IMR-90 (cell line): Measurements from ENCODE around the gene MSANTD1. TPM values are rescaled to one million over a fixed set of nuclear protein-coding genes. Genes with fewer than 3 reads are reported as not detected.

Experiments
- ATAC-seq: fragments of 200-7000 bp; cut with Tn5 transposase; 2 replicates; pipeline ENCODE4 v1.9.1; 2020; ENCODE audit warnings: low read depth, mild to moderate bottlenecking, moderate library complexity
- BruUV-seq: library from RNA; stranded (reverse); fragments of 400-500 nt; replicated peaks from 2 replicates; lab custom pipeline; 2021; lab: Mats Ljungman, UMichigan
- CTCF ChIA-PET: fragments of 300-600 bp; formaldehyde crosslinking; extraction: SDS; loops from one replicate; lab custom pipeline; 2021; ENCODE audit warnings: antibody characterized with exemption; lab: Yijun Ruan, JAX
- POLR2A ChIA-PET: fragments of 300-600 bp; sonication (Branson Sonifier 250); formaldehyde crosslinking; loops from one replicate; lab custom pipeline; 2022; ENCODE audit warnings: antibody characterized with exemption; ENCODE audit not compliant: unreplicated experiment; lab: Charles Lee
- DNase-seq: peaks from one replicate; pipeline ENCODE4 v3.0.0; 2013
- H2AFZ ChIP-seq: replicated peaks from 2 replicates; pipeline ENCODE3; 2013; ENCODE audit warnings: low read length, mild to moderate bottlenecking; ENCODE audit not compliant: poor library complexity
- H2AK5ac ChIP-seq: 2 replicates; pipeline ENCODE4 v1.6.1; 2013; ENCODE audit warnings: low read depth, low read length, inconsistent platforms
- H2AK9ac ChIP-seq: replicated peaks from 2 replicates; pipeline ENCODE3; 2013; ENCODE audit warnings: mild to moderate bottlenecking, low read depth, low read length, moderate library complexity; ENCODE audit not compliant: poor library complexity
- H2BK120ac ChIP-seq: 2 replicates; pipeline ENCODE4 v1.6.1; 2013; ENCODE audit warnings: low read depth, low read length, inconsistent platforms
- H2BK15ac ChIP-seq: 3 replicates; pipeline ENCODE4 v1.6.1; 2013; ENCODE audit warnings: low read depth, low read length, inconsistent platforms
- H2BK20ac ChIP-seq: 2 replicates; pipeline ENCODE4 v1.6.1; 2013; ENCODE audit warnings: low read depth, mild to moderate bottlenecking, inconsistent platforms, low read length, moderate library complexity
- H2BK5ac ChIP-seq: 2 replicates; pipeline ENCODE4 v1.6.1; 2013; ENCODE audit warnings: mild to moderate bottlenecking, low read depth, low read length, inconsistent platforms; ENCODE audit not compliant: poor library complexity, severe bottlenecking
- H3K14ac ChIP-seq: replicated peaks from 2 replicates; pipeline ENCODE4 v1.6.1; 2013; ENCODE audit warnings: low read depth, low read length, inconsistent platforms
- H3K18ac ChIP-seq: 2 replicates; pipeline ENCODE4 v1.6.1; 2013; ENCODE audit warnings: low read depth, low read length, control low read depth
- H3K23ac ChIP-seq: 2 replicates; pipeline ENCODE4 v1.6.1; 2013; ENCODE audit warnings: low read depth, low read length, inconsistent platforms
- H3K27ac ChIP-seq: 2 replicates; pipeline ENCODE4 v1.5.1; 2013; ENCODE audit warnings: mild to moderate bottlenecking, control low read depth, low read length; ENCODE audit not compliant: insufficient read depth
- H3K27me3 ChIP-seq: 2 replicates; pipeline ENCODE4 v1.6.1; 2013; ENCODE audit warnings: low read length; ENCODE audit not compliant: control insufficient read depth, insufficient read depth
- H3K36me3 ChIP-seq: 2 replicates; pipeline ENCODE4 v1.6.1; 2013; ENCODE audit warnings: low read length, mixed read lengths; ENCODE audit not compliant: control insufficient read depth, insufficient read depth
- H3K4ac ChIP-seq: 2 replicates; pipeline ENCODE4 v1.6.1; 2013; ENCODE audit warnings: low read depth, low read length, inconsistent platforms
- H3K4me1 ChIP-seq: 2 replicates; pipeline ENCODE4 v1.6.1; 2013; ENCODE audit warnings: low read length, mixed read lengths; ENCODE audit not compliant: control insufficient read depth, insufficient read depth
- H3K4me2 ChIP-seq: 2 replicates; pipeline ENCODE4 v1.6.1; 2013; ENCODE audit warnings: low read depth, mild to moderate bottlenecking, control low read depth, low read length, moderate library complexity
- H3K4me3 ChIP-seq: 2 replicates; pipeline ENCODE4 v1.5.1; 2013; ENCODE audit warnings: low read depth, mild to moderate bottlenecking, control low read depth, low read length, moderate library complexity; ENCODE audit not compliant: insufficient read depth
- H3K56ac ChIP-seq: 2 replicates; pipeline ENCODE4 v1.6.1; 2013; ENCODE audit warnings: low read length, inconsistent platforms; ENCODE audit not compliant: insufficient read depth; ENCODE audit errors: extremely low read depth
- H3K79me1 ChIP-seq, 2 experiments: 2 replicates each; pipeline ENCODE4 v1.6.1; 2013; ENCODE audit warnings: low read length in 2 of 2, inconsistent platforms in 1 of 2, low read depth in 1 of 2
- H3K9ac ChIP-seq: 2 replicates; pipeline ENCODE4 v1.6.1; 2013; ENCODE audit warnings: low read depth, low read length, control low read depth
- H3K9me1 ChIP-seq: 2 replicates; pipeline ENCODE4 v1.6.1; 2013; ENCODE audit warnings: low read length, inconsistent platforms; ENCODE audit not compliant: insufficient read depth
- H3K9me3 ChIP-seq: 2 replicates; pipeline ENCODE4 v1.6.1; 2013; ENCODE audit warnings: low read length; ENCODE audit not compliant: control insufficient read depth, insufficient read depth
- H4K20me1 ChIP-seq: 2 replicates; pipeline ENCODE4 v1.6.1; 2013; ENCODE audit warnings: low read length, inconsistent platforms; ENCODE audit not compliant: insufficient read depth
- H4K5ac ChIP-seq: 2 replicates; pipeline ENCODE4 v1.6.1; 2013; ENCODE audit warnings: mild to moderate bottlenecking, low read depth, low read length, control low read depth
- H4K8ac ChIP-seq, 2 experiments: 2 replicates each; pipeline ENCODE4 v1.6.1; 2013; ENCODE audit warnings: low read depth in 2 of 2, low read length in 2 of 2, control low read depth in 1 of 2, inconsistent platforms in 1 of 2
- H4K91ac ChIP-seq: 2 replicates; pipeline ENCODE4 v1.6.1; 2013; ENCODE audit warnings: low read depth, low read length, inconsistent platforms; ENCODE audit not compliant: insufficient read depth
- BHLHE40 ChIP-seq: fragments of 150-350 bp; IDR thresholded peaks from 2 replicates; pipeline ENCODE4 v1.6.1; 2016; ENCODE audit warnings: mild to moderate bottlenecking, low read depth, low read length
- CEBPB ChIP-seq: IDR thresholded peaks from 2 replicates; pipeline ENCODE4 v1.6.1; 2012; ENCODE audit warnings: low read depth, low read length, improper control_type of control experiment
- CHD1 ChIP-seq: IDR thresholded peaks from 2 replicates; pipeline ENCODE4 v1.6.1; 2012; ENCODE audit warnings: low read depth, low read length, improper control_type of control experiment
- FOS ChIP-seq: fragments of 150-350 bp; IDR thresholded peaks from 2 replicates; pipeline ENCODE4 v1.6.1; 2016; ENCODE audit warnings: low read depth, low read length
- MAFK ChIP-seq: IDR thresholded peaks from 2 replicates; pipeline ENCODE4 v1.6.1; 2012; ENCODE audit warnings: low read depth, low read length, improper control_type of control experiment
- MAZ ChIP-seq: IDR thresholded peaks from 2 replicates; pipeline ENCODE4 v1.6.1; 2012; ENCODE audit warnings: low read depth, mild to moderate bottlenecking, low read length, improper control_type of control experiment, moderate library complexity, borderline replicate concordance
- MXI1 ChIP-seq: IDR thresholded peaks from 2 replicates; pipeline ENCODE4 v1.6.1; 2012; ENCODE audit warnings: low read depth, mild to moderate bottlenecking, low read length, moderate library complexity, borderline replicate concordance
- NFE2L2 ChIP-seq: fragments of 150-350 bp; IDR thresholded peaks from 2 replicates; pipeline ENCODE4 v1.6.1; 2016; ENCODE audit warnings: low read depth, mild to moderate bottlenecking, low read length
- POLR2A ChIP-seq: IDR thresholded peaks from 2 replicates; pipeline ENCODE4 v1.6.1; 2012; ENCODE audit warnings: mild to moderate bottlenecking, low read depth, low read length
- RAD21 ChIP-seq: IDR thresholded peaks from 2 replicates; pipeline ENCODE4 v1.6.1; 2012; ENCODE audit warnings: low read length, improper control_type of control experiment
- RCOR1 ChIP-seq: IDR thresholded peaks from 2 replicates; pipeline ENCODE4 v1.6.1; 2012; ENCODE audit warnings: mild to moderate bottlenecking, low read length, improper control_type of control experiment; ENCODE audit not compliant: insufficient replicate concordance
- RFX5 ChIP-seq: IDR thresholded peaks from 2 replicates; pipeline ENCODE4 v1.8.0; 2012; ENCODE audit warnings: low read depth, mild to moderate bottlenecking, low read length, moderate library complexity
- SMC3 ChIP-seq: fragments of 150-350 bp; IDR thresholded peaks from 2 replicates; pipeline ENCODE4 v1.6.1; 2016; ENCODE audit warnings: low read depth, mild to moderate bottlenecking, antibody characterized with exemption, low read length, moderate library complexity
- WGBS, 2 experiments: methylation state at CpG; one replicate each; pipeline versions ENCODE4 v1.1.5 to v1.1.7; 2013; ENCODE audit warnings: missing lambda C conversion rate in 2 of 2; ENCODE audit not compliant: insufficient read length in 1 of 2; ENCODE audit errors: extremely low coverage in 2 of 2; 5-methylcytosine and 5-hydroxymethylcytosine counted together
- dilution Hi-C: fragments of 300-500 bp; cut with HindIII; formaldehyde crosslinking; loops from one replicate; pipeline ENCODE4 v1.14.3; 2018; ENCODE audit warnings: low sequenced_read_pairs; ENCODE audit not compliant: unreplicated experiment
- in situ Hi-C: fragments of 300-500 bp; cut with MboI; formaldehyde crosslinking; loops from 3 replicates; pipeline ENCODE4 v1.14.3; 2019; ENCODE audit warnings: low sequenced_read_pairs, inconsistent platforms, mixed read lengths
- intact Hi-C: fragments of 100-400 bp; cut with micrococcal nuclease; formaldehyde crosslinking; loops from 2 replicates; pipeline ENCODE4 v1.10.0; 2022
- polyA plus RNA-seq, 3 experiments: library from polyadenylated mRNA; depleted of rRNA; stranded (reverse); fragments of >200 nt; gene quantifications; 2 replicates each; pipeline ENCODE4 v1.2.3, GENCODE V29; 2012; ENCODE audit warnings: low replicate concordance in 1 of 3
- total RNA-seq: library from RNA; depleted of rRNA; stranded (reverse); fragments of >200 nt; gene quantifications from 2 replicates; pipeline ENCODE4 v1.2.3, GENCODE V29; 2012
- TF ChIP-seq, protein P1 (sequence below): fragments of 150-350 bp; IDR thresholded peaks from 2 replicates; pipeline ENCODE4 v1.6.1; 2017; ENCODE audit warnings: mild to moderate bottlenecking, antibody characterized with exemption, low read length, low read depth
- TF ChIP-seq, protein P2 (sequence below): conservative IDR thresholded peaks from 2 replicates; pipeline ENCODE4 v1.5.1; 2012; ENCODE audit warnings: mild to moderate bottlenecking, low read depth, low read length, improper control_type of control experiment
- TF ChIP-seq, protein P3 (sequence below): fragments of 150-350 bp; IDR thresholded peaks from 2 replicates; pipeline ENCODE4 v1.6.1; 2016; ENCODE audit warnings: low read depth, mild to moderate bottlenecking, low read length, moderate library complexity, borderline replicate concordance

MSANTD1 gene
- total and polyA plus RNA-seq, 2 of the 4 experiments (the other 2 are of a cell fraction): under 0.01 to 0.07 TPM

DNA sequence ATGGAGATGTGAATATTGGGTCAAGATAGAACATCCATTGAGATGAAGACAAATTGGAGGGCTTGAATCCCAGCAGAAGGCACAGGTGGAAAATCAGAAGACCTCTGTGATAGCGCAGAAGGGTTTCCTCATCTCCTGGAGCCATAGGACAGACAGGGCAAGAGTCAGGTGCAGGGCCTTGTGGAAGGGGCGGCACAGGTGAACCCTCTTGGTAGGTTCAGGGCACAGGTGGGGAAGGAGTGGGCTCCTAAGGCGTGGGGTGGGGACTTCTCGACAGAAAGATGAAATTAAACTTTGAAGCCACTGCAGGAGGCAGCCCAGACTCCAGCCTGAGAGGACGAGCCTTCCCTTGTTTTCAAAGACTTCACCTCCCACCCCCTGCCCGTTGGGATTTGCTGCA, 34.5 kb downstream of the MSANTD1 start:
- no peaks in the 10 kb centered on the region for H3K79me1 ChIP-seq
- H4K8ac ChIP-seq: no peak overlapping the region
- H3K9me1 ChIP-seq: no peaks in the 10 kb centered on the region
- no peak overlapping the region for H3K9ac ChIP-seq
- no peak overlapping the region for H3K14ac ChIP-seq
- H4K91ac ChIP-seq: no peak overlapping the region
- no peak overlapping the region for H2BK5ac ChIP-seq
- 100% methylated on average over 1 of the region's 6 CpGs; no CpG with 5 or more reads in 1 of the 2 experiments for WGBS, 2 experiments
- no peaks in the 10 kb centered on the region; the same call in 1 of the 2 replicates for H3K4me1 ChIP-seq
- peaks cover 2% of the 10 kb centered on the region for H3K9me3 ChIP-seq
- H2AFZ ChIP-seq: no peak overlapping the region
- no peak overlapping the region for H3K4me3 ChIP-seq
- H2BK120ac ChIP-seq: no peak overlapping the region
- intact Hi-C loops (no loop called here), in situ Hi-C loops (no loop called here), dilution Hi-C loops (no loop called here)
- DNase-seq: no peak
- no peaks in the 10 kb centered on the region for H3K36me3 ChIP-seq
- H4K20me1 ChIP-seq: no peaks in the 10 kb centered on the region
- no peak overlapping the region for H2BK20ac ChIP-seq
- no peak overlapping the region for H3K4me2 ChIP-seq
- no peak overlapping the region for H2AK5ac ChIP-seq
- no peak overlapping the region for H3K23ac ChIP-seq
- TF ChIP-seq FOS: no peak
- no peak for TF ChIP-seq POLR2A
- no peak for TF ChIP-seq CEBPB
- no peak for TF ChIP-seq MXI1
- TF ChIP-seq MAFK: no peak
- no peak for TF ChIP-seq RCOR1
- TF ChIP-seq, protein P1, sequence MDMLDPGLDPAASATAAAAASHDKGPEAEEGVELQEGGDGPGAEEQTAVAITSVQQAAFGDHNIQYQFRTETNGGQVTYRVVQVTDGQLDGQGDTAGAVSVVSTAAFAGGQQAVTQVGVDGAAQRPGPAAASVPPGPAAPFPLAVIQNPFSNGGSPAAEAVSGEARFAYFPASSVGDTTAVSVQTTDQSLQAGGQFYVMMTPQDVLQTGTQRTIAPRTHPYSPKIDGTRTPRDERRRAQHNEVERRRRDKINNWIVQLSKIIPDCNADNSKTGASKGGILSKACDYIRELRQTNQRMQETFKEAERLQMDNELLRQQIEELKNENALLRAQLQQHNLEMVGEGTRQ: no peak
- no peak for TF ChIP-seq SMC3
- TF ChIP-seq MAZ: no peak
- TF ChIP-seq, protein P2, sequence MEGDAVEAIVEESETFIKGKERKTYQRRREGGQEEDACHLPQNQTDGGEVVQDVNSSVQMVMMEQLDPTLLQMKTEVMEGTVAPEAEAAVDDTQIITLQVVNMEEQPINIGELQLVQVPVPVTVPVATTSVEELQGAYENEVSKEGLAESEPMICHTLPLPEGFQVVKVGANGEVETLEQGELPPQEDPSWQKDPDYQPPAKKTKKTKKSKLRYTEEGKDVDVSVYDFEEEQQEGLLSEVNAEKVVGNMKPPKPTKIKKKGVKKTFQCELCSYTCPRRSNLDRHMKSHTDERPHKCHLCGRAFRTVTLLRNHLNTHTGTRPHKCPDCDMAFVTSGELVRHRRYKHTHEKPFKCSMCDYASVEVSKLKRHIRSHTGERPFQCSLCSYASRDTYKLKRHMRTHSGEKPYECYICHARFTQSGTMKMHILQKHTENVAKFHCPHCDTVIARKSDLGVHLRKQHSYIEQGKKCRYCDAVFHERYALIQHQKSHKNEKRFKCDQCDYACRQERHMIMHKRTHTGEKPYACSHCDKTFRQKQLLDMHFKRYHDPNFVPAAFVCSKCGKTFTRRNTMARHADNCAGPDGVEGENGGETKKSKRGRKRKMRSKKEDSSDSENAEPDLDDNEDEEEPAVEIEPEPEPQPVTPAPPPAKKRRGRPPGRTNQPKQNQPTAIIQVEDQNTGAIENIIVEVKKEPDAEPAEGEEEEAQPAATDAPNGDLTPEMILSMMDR: no peak
- no peak for TF ChIP-seq RFX5
- TF ChIP-seq RAD21: no peak
- no peak for TF ChIP-seq NFE2L2
- TF ChIP-seq, protein P3, sequence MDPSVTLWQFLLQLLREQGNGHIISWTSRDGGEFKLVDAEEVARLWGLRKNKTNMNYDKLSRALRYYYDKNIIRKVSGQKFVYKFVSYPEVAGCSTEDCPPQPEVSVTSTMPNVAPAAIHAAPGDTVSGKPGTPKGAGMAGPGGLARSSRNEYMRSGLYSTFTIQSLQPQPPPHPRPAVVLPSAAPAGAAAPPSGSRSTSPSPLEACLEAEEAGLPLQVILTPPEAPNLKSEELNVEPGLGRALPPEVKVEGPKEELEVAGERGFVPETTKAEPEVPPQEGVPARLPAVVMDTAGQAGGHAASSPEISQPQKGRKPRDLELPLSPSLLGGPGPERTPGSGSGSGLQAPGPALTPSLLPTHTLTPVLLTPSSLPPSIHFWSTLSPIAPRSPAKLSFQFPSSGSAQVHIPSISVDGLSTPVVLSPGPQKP: no peak
- TF ChIP-seq CHD1: no peak
- no peak for TF ChIP-seq BHLHE40
- no peak overlapping the region for H4K5ac ChIP-seq
- H2BK15ac ChIP-seq: no peak overlapping the region
- no peak overlapping the region for H3K27ac ChIP-seq
- POLR2A ChIA-PET: no interaction called here
- H3K27me3 ChIP-seq: peaks cover 9% of the 10 kb centered on the region; the same call in 1 of the 2 replicates
- BruUV-seq: no TSS peak
- no peak overlapping the region for H3K56ac ChIP-seq
- CTCF ChIA-PET: no interaction called here
- H3K4ac ChIP-seq: no peak overlapping the region
- no peak overlapping the region for H3K18ac ChIP-seq
- H2AK9ac ChIP-seq: peak overlapping the region; percentile 50
- no peak for ATAC-seq
